ENCODE data around the gene METTL9. TPM values are rescaled to one million over a fixed set of nuclear protein-coding genes. Genes with fewer than 3 reads are reported as not detected.
"Not testable (repeated sequence)": the region's sequence is repeated elsewhere in the genome, so short reads cannot be mapped to it uniquely, and the experiment has no call there.

METTL9 gene
- total RNA-seq, 2 donors from 2014 or later: 83.7 to 90.6 TPM

DNA sequence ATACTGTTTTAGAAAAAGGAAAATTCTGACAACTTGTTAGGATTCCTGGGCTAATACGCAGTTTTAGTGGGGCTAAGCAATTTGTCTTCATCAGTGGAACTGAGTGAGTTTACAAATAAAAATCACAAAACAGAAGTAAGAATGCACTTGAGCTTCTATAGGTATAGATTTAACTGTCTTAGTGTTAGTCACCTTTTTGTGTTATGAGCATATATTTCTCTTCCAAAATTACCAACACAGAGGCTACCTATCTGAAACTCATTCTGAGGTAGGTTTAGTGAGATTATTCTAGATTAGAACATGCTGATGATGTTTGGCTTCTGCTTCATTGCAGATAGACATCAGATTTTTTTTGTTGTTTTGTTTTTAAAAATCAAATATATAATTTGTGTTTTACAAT, 23.2 kb downstream of the METTL9 start:
- DNase-seq: no peak

DNA sequence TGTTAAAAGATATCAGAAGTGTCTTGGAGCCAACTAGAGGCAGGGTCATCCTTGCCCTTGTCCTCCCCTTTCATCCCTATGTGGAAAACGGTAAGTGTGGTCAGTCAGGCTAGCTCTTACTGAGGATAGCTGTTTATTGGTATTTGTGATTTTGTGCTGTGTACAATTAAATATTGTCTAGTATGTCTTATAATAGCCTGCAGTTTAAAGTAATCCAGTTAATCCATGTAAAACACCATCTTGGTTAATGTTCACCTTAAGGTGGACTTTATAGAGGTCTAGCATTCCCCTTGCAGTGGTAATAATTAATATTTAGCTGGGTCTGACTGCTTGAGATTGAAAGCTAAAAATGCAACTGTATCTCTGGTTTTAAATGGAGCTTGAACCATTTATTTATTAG, 25.6 kb downstream of the METTL9 start:
- H3K27me3 ChIP-seq: no peaks in the 10 kb centered on the region
- H3K36me3 ChIP-seq: peaks cover 6% of the 10 kb centered on the region
- no peaks in the 10 kb centered on the region for H3K4me1 ChIP-seq
- H3K4me3 ChIP-seq: no peak overlapping the region
- intact Hi-C loops (cut with DNase I): no loop called here
- TF ChIP-seq CTCF (IDR thresholded peaks at IDR 0.05): no peak
- no peak overlapping the region for H3K27ac ChIP-seq
- H3K9ac ChIP-seq (ENCODE audit: low read depth in 2 of 2, low read length in 2 of 2): no peak overlapping the region
- no peaks in the 10 kb centered on the region for H3K9me3 ChIP-seq
- no peak for DNase-seq

More for the DNA sequence above, 23.2 kb downstream of the METTL9 start:
- no peaks in the 10 kb centered on the region for H3K9me3 ChIP-seq
- H3K4me3 ChIP-seq: no peak overlapping the region
- no peaks in the 10 kb centered on the region for H3K4me1 ChIP-seq
- no peaks in the 10 kb centered on the region for H3K36me3 ChIP-seq
- no peaks in the 10 kb centered on the region for H3K27me3 ChIP-seq
- intact Hi-C loops (cut with DNase I): no loop called here
- no peak overlapping the region for H3K9ac ChIP-seq (ENCODE audit: low read depth in 2 of 2, low read length in 2 of 2)
- TF ChIP-seq CTCF (IDR thresholded peaks at IDR 0.05): no peak
- no peak overlapping the region for H3K27ac ChIP-seq

GRCh38 chr16:21626659-21627277, 27.4 kb downstream of the METTL9 start:
- no peak for DNase-seq
- intact Hi-C loops (cut with DNase I): no loop called here
- Histone ChIP-seq H3K9ac (ENCODE audit: low read depth in 2 of 2, low read length in 2 of 2) (no peak overlapping the region), H3K4me1 (no peaks in the 10 kb centered on the region), H3K9me3 (no peaks in the 10 kb centered on the region), H3K4me3 (no peak overlapping the region), H3K36me3 (peaks cover 6% of the 10 kb centered on the region), H3K27ac (peak overlapping the region; percentile 47), H3K27me3 (no peaks in the 10 kb centered on the region)
- TF ChIP-seq CTCF (IDR thresholded peaks at IDR 0.05): no peak

DNA sequence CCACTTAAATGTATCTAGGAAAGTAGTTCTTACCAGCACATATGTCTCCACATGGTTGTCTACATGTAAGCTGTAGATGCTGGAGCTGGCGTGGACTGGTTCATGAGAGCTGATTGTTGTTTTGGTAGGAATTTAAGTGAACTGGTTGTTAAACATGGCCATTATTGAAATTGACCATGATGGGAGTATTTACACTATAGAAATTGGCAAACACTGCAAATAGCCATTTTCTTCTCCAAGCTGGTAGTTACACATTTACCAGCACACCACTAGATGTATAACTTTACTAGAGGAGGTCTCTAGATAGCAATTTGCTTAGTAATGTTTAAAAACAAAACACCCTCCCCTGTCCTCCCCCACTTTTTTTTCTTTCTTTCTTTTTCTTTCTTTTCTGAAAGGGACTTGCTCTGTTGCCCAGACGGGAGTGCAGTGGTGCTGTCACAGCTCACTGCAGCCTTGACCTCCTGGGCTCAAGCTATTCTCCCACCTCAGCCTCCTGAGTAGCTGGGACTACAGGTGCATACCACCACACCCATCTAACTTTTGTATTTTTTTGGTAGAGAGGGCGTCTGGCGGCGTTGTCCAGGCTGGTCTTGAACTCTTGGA, 28.8 kb downstream of the METTL9 start:
- TF ChIP-seq CTCF (IDR thresholded peaks at IDR 0.05): no peak
- Histone ChIP-seq H3K9ac (ENCODE audit: low read depth in 2 of 2, low read length in 2 of 2) (no peak overlapping the region), H3K36me3 (peaks cover 6% of the 10 kb centered on the region), H3K4me3 (no peak overlapping the region), H3K4me1 (no peaks in the 10 kb centered on the region), H3K27me3 (no peaks in the 10 kb centered on the region), H3K9me3 (no peaks in the 10 kb centered on the region), H3K27ac (no peak overlapping the region)
- DNase-seq: no peak
- intact Hi-C loops (cut with DNase I): no loop called here

GRCh38 chr16:21628772-21629171, 29.4 kb downstream of the METTL9 start:
- intact Hi-C loops (cut with DNase I): no loop called here
- no peak for TF ChIP-seq CTCF (IDR thresholded peaks at IDR 0.05)
- Histone ChIP-seq H3K9me3 (no peaks in the 10 kb centered on the region), H3K27me3 (no peaks in the 10 kb centered on the region), H3K4me3 (no peak overlapping the region), H3K9ac (ENCODE audit: low read depth in 2 of 2, low read length in 2 of 2) (no peak overlapping the region), H3K4me1 (no peaks in the 10 kb centered on the region), H3K36me3 (peaks cover 6% of the 10 kb centered on the region), H3K27ac (no peak overlapping the region)
- DNase-seq: no peak

- H3K9ac ChIP-seq (ENCODE audit: low read depth in 2 of 2, low read length in 2 of 2); H3K4me1 ChIP-seq; DNase-seq; H3K27ac ChIP-seq; H3K4me3 ChIP-seq; H3K9me3 ChIP-seq; H3K27me3 ChIP-seq; H3K36me3 ChIP-seq; intact Hi-C loops (cut with DNase I): not testable (repeated sequence)
These were observed 30.5 kb downstream of the METTL9 start for GRCh38 chr16:21629616-21630539.

- H3K9ac ChIP-seq (ENCODE audit: low read depth in 2 of 2, low read length in 2 of 2); H3K9me3 ChIP-seq; H3K36me3 ChIP-seq; H3K27me3 ChIP-seq; H3K4me1 ChIP-seq; intact Hi-C loops (cut with DNase I); H3K4me3 ChIP-seq; H3K27ac ChIP-seq; DNase-seq: not testable (repeated sequence)
These were observed 31.5 kb downstream of the METTL9 start for GRCh38 chr16:21630866-21631265.

- H3K9me3 ChIP-seq; H3K4me1 ChIP-seq; intact Hi-C loops (cut with DNase I); DNase-seq; H3K27ac ChIP-seq; H3K9ac ChIP-seq (ENCODE audit: low read depth in 2 of 2, low read length in 2 of 2); H3K4me3 ChIP-seq; H3K27me3 ChIP-seq; H3K36me3 ChIP-seq: not testable (repeated sequence)
These were observed 32.0 kb downstream of the METTL9 start for GRCh38 chr16:21631376-21631775.
